ENCODE results near the gene EXPH5. TPM values are rescaled to one million over a fixed set of nuclear protein-coding genes. Genes with fewer than 3 reads are reported as not detected.
"Not testable (repeated sequence)": the region's sequence is repeated elsewhere in the genome, so short reads cannot be mapped to it uniquely, and the experiment has no call there.

EXPH5 gene
- total RNA-seq, result under 1 TPM; 0.36 to 0.55 (median 0.52) TPM
- polyA plus RNA-seq, result 1 to 10 TPM; 1.4 to 2.4 (median 2.3) TPM

GRCh38 chr11:108593214-108593922 lies at the start of gene EXPH5:
TSS of gene EXPH5 (minus strand) at chr11:108593768. CDS start at chr11:108593536, 232 bp downstream.
- H3K4me3 ChIP-seq, result peak within 1 kb of the TSS; percentile 32 to 64 (median 54)

DNA sequence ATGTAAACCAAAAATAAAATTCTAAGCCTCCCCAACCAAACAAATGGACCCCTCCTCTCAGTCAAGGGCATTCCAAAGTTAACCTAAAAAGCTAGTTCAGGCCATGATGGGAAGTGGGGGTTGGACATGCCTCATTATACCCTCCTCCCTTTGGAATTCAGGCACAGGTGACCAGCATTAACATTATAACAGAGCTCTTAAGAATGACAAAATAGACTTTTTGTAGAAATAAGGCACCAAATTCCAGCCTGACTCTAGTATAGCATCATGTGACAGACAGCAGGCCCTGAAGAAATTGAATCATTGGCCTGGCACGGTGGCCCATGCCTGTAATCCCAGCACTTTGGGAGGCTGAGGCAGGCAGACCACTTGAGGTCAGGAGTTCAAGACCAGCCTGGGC lies 48.2 kb upstream of the EXPH5 start:
- H3K4me1 ChIP-seq; H3K9me3 ChIP-seq; H3K4me3 ChIP-seq; intact Hi-C loops (cut with DNase I); H3K27ac ChIP-seq; H3K36me3 ChIP-seq; H3K27me3 ChIP-seq; DNase-seq: not testable (repeated sequence)
- 93 to 95% methylated on average over 1 of the region's 1 CpG for WGBS, 2 donors

More at GRCh38 chr11:108593214-108593922, at the start of gene EXPH5:
- intact Hi-C loops (cut with DNase I), result no loop called here
- H3K4me1 ChIP-seq, result peaks cover 0 to 16% (median 10%) of the 10 kb centered on the region in 4 donors
- no peaks in the 10 kb centered on the region for H3K36me3 ChIP-seq
- H3K9me3 ChIP-seq, result no peaks in the 10 kb centered on the region
- H3K27ac ChIP-seq, result peak within 1 kb of the TSS in 3 of 4 donors; percentile 5 to 23 (median 10)
- TF ChIP-seq CTCF (IDR thresholded peaks at IDR 0.05) (no peak), POLR2AphosphoS5 (IDR thresholded peaks at IDR 0.05) (no peak), POLR2A (IDR thresholded peaks at IDR 0.05) (peak in 1 of 2 donors; percentile 59)
- DNase-seq, result peak; percentile 88
- 1% methylated on average over 37 of the region's 37 CpGs for WGBS, 2 donors
- H3K27me3 ChIP-seq, result peaks cover 0 to 21% (median 0%) of the 10 kb centered on the region in 3 donors

DNA sequence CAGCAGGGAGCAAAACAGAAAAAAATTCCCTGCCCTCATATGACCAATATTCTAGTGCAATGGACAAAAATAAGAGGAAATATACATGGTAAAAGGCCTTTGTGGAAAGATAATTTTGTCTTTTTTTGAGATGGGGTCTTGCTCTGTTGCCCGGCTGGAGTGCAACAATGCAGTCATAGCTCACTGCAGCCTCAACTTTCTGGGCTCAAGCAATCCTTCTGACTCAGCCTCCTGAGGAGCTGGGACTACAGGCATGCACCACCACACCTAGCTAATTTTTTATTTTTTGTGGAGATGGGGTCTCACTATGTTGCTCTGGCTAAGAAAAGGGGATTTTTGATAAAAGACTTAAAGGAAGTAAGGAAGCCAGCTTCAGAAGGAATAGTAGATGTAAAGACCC lies 45.6 kb upstream of the EXPH5 start:
- H3K36me3 ChIP-seq, result no peaks in the 10 kb centered on the region
- H3K27ac ChIP-seq, result no peak overlapping the region
- 92 to 98% methylated on average over 1 of the region's 1 CpG for WGBS, 2 donors
- no peak for TF ChIP-seq CTCF (IDR thresholded peaks at IDR 0.05)
- no peak for TF ChIP-seq EP300 (IDR thresholded peaks at IDR 0.05)
- TF ChIP-seq POLR2A (IDR thresholded peaks at IDR 0.05), result no peak
- TF ChIP-seq POLR2AphosphoS5 (IDR thresholded peaks at IDR 0.05), result no peak
- H3K9me3 ChIP-seq, result no peaks in the 10 kb centered on the region
- H3K27me3 ChIP-seq, result no peaks in the 10 kb centered on the region
- H3K4me1 ChIP-seq, result no peaks in the 10 kb centered on the region
- intact Hi-C loops (cut with DNase I), result no loop called here
- no peak overlapping the region for H3K4me3 ChIP-seq
- DNase-seq, result no peak

GRCh38 chr11:108636222-108636621 lies 42.7 kb upstream of the EXPH5 start:
- H3K36me3 ChIP-seq, result no peaks in the 10 kb centered on the region
- WGBS, 2 donors, result 88 to 91% methylated on average over 2 of the region's 2 CpGs
- DNase-seq, result no peak
- TF ChIP-seq POLR2A (IDR thresholded peaks at IDR 0.05) (no peak), CTCF (IDR thresholded peaks at IDR 0.05) (no peak), POLR2AphosphoS5 (IDR thresholded peaks at IDR 0.05) (no peak), EP300 (IDR thresholded peaks at IDR 0.05) (no peak)
- no peak overlapping the region for H3K4me3 ChIP-seq
- no peaks in the 10 kb centered on the region for H3K27me3 ChIP-seq
- H3K27ac ChIP-seq, result no peak overlapping the region
- no peaks in the 10 kb centered on the region for H3K4me1 ChIP-seq
- intact Hi-C loops (cut with DNase I), result no loop called here
- H3K9me3 ChIP-seq, result no peaks in the 10 kb centered on the region

- no peaks in the 10 kb centered on the region for H3K36me3 ChIP-seq
- H3K27me3 ChIP-seq, result no peaks in the 10 kb centered on the region
- no peak for DNase-seq
- H3K9me3 ChIP-seq, result no peaks in the 10 kb centered on the region
- no peak overlapping the region for H3K4me3 ChIP-seq
- no peaks in the 10 kb centered on the region for H3K4me1 ChIP-seq
- intact Hi-C loops (cut with DNase I), result no loop called here
- TF ChIP-seq EP300 (IDR thresholded peaks at IDR 0.05), result no peak
- TF ChIP-seq POLR2AphosphoS5 (IDR thresholded peaks at IDR 0.05), result no peak
- TF ChIP-seq POLR2A (IDR thresholded peaks at IDR 0.05), result no peak
- no peak for TF ChIP-seq CTCF (IDR thresholded peaks at IDR 0.05)
- no peak overlapping the region for H3K27ac ChIP-seq
Observed at GRCh38 chr11:108635106-108635505, 41.5 kb upstream of the EXPH5 start.

Measured in sigmoid colon (tissue), 7 donors.